Activated gamma-delta T cell treated with Interleukin-2 at 50 U/mL for 16 hours (primary cell): ENCODE results near the gene RPUSD4.

Experiments
- DNase-seq: peaks from one replicate; pipeline ENCODE4 v3.0.0-alpha.2; 2020

RPUSD4 gene

GRCh38 chr11:126181939-126182730 lies 29.3 kb downstream of the RPUSD4 start:
- no peak for DNase-seq

GRCh38 chr11:126176853-126177470 lies 34.5 kb downstream of the RPUSD4 start:
- no peak for DNase-seq

GRCh38 chr11:126175393-126175792 lies 36.1 kb downstream of the RPUSD4 start:
- DNase-seq = no peak

GRCh38 chr11:126174816-126175215 lies 36.6 kb downstream of the RPUSD4 start:
- no peak for DNase-seq

- no peak for DNase-seq
Measured at GRCh38 chr11:126173257-126173656, 38.2 kb downstream of the RPUSD4 start.

GRCh38 chr11:126172596-126173038 lies 38.8 kb downstream of the RPUSD4 start:
- DNase-seq = no peak

GRCh38 chr11:126169291-126169690 lies 42.2 kb downstream of the RPUSD4 start:
- DNase-seq = no peak

GRCh38 chr11:126167488-126167887 lies 44.0 kb downstream of the RPUSD4 start:
- DNase-seq = no peak

- no peak for DNase-seq
Measured at GRCh38 chr11:126166413-126166812, 45.0 kb downstream of the RPUSD4 start.

GRCh38 chr11:126165757-126166156 lies 45.7 kb downstream of the RPUSD4 start:
- DNase-seq = no peak

- DNase-seq = no peak
Measured at GRCh38 chr11:126165311-126165720, 46.1 kb downstream of the RPUSD4 start.

GRCh38 chr11:126164781-126165180 lies 46.7 kb downstream of the RPUSD4 start:
- DNase-seq = no peak

- no peak for DNase-seq
Measured at GRCh38 chr11:126163779-126164178, 47.7 kb downstream of the RPUSD4 start.

- no peak for DNase-seq
Measured at GRCh38 chr11:126163074-126163700, 48.3 kb downstream of the RPUSD4 start.

- DNase-seq = no peak
Measured at GRCh38 chr11:126162306-126163030, 49.0 kb downstream of the RPUSD4 start.

- no peak for DNase-seq
Measured at GRCh38 chr11:126161023-126161391, 50.4 kb downstream of the RPUSD4 start.

- DNase-seq = no peak
Measured at GRCh38 chr11:126160345-126161022, 51.0 kb downstream of the RPUSD4 start.

- DNase-seq = no peak
Measured at GRCh38 chr11:126159719-126160344, 51.6 kb downstream of the RPUSD4 start.

- no peak for DNase-seq
Measured at GRCh38 chr11:126158054-126158791, 53.2 kb downstream of the RPUSD4 start.

GRCh38 chr11:126157326-126158030 lies 54.0 kb downstream of the RPUSD4 start:
- DNase-seq = no peak

GRCh38 chr11:126156814-126157213 lies 54.6 kb downstream of the RPUSD4 start:
- DNase-seq = no peak
